BLaER1 treated with 17β-estradiol and CSF1 and Interleukin-3, amounts not matched to agents 10 nM and 100 nM (cell line): Measurements from ENCODE around the gene TUBB8B.
"Not testable (repeated sequence)": the region's sequence is repeated elsewhere in the genome, so short reads cannot be mapped to it uniquely, and the experiment has no call there.

Source experiments
- H3K27ac ChIP-seq, 11 experiments: shearing (Covaris generic); formaldehyde crosslinking; 2 replicates each; pipeline ENCODE4 v1.8.1; 2022
- H3K27me3 ChIP-seq, 11 experiments: shearing (Covaris generic); formaldehyde crosslinking; 2 replicates each; pipeline ENCODE4 v1.8.1; 2022
- H3K36me3 ChIP-seq, 11 experiments: shearing (Covaris generic); formaldehyde crosslinking; 2 replicates each; pipeline ENCODE4 v1.8.1; 2022
- H3K4me1 ChIP-seq, 10 experiments: shearing (Covaris generic); formaldehyde crosslinking; 2 replicates each; pipeline ENCODE4 v1.8.1; 2022
- H3K4me2 ChIP-seq, 11 experiments: shearing (Covaris generic); formaldehyde crosslinking; 2 replicates each; pipeline ENCODE4 v1.8.1; 2022
- H3K4me3 ChIP-seq, 10 experiments: shearing (Covaris generic); formaldehyde crosslinking; 2 replicates each; pipeline ENCODE4 v1.8.1; 2022
- H3K9ac ChIP-seq, 11 experiments: shearing (Covaris generic); formaldehyde crosslinking; 2 replicates each; pipeline ENCODE4 v1.8.1; 2022
- H3K9me3 ChIP-seq, 11 experiments: shearing (Covaris generic); formaldehyde crosslinking; replicated peaks in 1 of 11; 2 replicates each; pipeline ENCODE4 v1.8.1; 2022
- H4K20me1 ChIP-seq, 11 experiments: shearing (Covaris generic); formaldehyde crosslinking; 2 replicates each; pipeline ENCODE4 v1.8.1; 2022

The TUBB8B gene

DNA sequence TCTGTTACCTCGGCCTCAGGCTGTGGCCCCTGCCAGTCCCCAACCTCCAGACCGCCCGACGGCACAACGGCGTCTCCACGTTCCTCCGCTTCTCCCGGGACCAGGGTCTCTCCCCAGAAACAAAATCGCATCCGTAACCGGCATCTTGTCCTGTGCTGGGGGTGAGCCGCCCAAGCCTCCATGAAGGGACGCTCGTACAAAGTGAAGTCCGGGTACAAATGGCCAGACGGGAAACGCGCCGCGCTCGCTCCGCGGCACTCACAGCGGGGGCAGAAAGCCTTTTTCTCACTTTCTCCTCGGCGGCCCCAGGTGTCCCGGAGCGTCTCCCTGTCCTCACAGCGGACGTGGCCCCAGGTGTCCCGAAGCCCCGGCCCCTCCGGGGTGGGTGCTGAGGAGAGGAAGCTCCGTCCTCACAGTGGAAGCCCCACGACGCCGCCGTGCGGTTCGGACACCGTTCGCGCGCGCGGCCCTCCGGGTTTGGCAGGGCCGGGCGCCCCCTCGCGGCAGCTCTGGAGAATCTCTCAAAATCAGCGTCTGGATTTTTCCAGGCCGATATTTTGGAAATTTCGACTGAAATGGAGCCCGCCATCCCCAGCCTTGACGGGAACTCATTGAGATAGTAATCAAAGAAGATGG lies 26.2 kb upstream of the TUBB8B start:
- H3K4me2 ChIP-seq, H3K9ac ChIP-seq, H4K20me1 ChIP-seq, H3K4me1 ChIP-seq, H3K36me3 ChIP-seq, H3K27me3 ChIP-seq, H3K27ac ChIP-seq: not testable (repeated sequence)
- H3K9me3 ChIP-seq, result peaks cover 2 to 18% (median 7%) of the 10 kb centered on the region in 11 experiments; a peak in 13 of 22 replicates
- peak overlapping the region in 1 of 10 experiments; percentile 43; a peak in 2 of 20 replicates for H3K4me3 ChIP-seq

DNA sequence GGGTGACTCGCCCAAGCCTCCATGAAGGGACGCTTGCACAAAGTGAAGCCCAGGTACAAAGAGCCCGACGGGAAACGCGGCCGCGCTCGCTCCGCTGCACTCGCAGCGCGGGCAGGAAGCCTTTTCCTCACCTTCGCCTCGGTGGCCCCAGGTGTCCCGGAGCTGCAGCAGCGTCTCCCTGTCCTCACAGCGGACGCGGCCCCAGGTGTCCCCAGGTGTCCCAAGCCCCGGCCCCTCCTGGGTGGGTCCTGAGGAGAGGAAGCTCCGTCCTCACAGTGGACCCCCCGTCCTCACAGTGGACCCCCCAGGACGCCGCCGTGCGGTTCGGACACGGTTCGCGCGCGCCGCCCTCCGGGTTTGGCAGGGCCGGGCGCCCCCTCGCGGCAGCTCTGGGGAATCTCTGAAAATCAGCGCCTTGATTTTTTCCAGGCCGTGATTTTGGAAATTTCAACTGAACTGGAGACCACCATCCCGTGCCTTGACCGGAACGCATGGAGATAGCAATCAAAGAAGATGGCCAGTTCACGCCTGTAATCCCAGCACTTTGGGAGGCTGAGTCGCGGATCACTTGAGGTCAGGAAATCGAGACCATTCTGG lies 23.9 kb upstream of the TUBB8B start:
- not testable (repeated sequence) for H3K4me3 ChIP-seq, H3K9ac ChIP-seq
- peaks cover 2 to 18% (median 7%) of the 10 kb centered on the region in 11 experiments; a peak in 13 of 22 replicates for H3K9me3 ChIP-seq

DNA sequence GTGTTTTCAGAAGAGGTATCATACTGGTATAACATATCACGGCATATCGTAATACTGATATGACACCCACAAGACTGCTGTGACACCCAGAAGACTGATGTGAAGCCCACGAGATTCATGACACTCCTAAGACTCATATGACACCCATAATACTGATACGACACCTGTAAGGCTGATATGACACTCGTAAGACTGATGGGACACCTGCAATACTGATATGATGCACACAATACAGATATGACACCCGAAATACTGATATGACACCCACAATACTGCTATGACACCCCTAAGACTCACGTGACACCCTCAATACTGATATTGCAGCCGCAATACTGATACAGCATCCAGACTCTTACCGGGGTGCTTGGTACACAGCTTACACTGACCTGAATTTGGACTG lies 18.3 kb upstream of the TUBB8B start:
- H3K9me3 ChIP-seq, H4K20me1 ChIP-seq, H3K36me3 ChIP-seq, H3K4me1 ChIP-seq, H3K4me3 ChIP-seq, H3K9ac ChIP-seq, H3K27ac ChIP-seq, H3K4me2 ChIP-seq, H3K27me3 ChIP-seq: not testable (repeated sequence)

More for the DNA sequence above, 23.9 kb upstream of the TUBB8B start:
- H3K4me1 ChIP-seq, H3K27me3 ChIP-seq, H3K4me2 ChIP-seq, H3K27ac ChIP-seq, H3K36me3 ChIP-seq, H4K20me1 ChIP-seq: not testable (repeated sequence)

DNA sequence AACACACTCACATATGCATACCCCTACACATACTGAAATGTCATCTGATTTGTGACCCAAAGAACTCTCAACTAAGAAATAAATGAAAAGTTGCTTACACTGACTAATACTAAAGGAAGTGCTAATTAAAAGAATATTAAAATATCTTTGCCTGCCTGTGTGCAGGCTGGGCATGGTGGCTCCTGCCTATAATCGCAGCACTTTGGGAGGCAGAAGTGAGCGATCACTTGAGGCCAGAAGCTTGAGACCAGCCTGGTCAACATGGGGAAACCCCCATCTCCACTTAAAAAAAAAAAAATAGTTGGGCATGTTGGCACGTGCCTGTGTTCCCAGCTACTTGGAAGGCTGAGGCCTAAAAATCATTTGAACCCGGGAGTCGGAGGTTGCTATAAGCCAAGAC lies 14.9 kb upstream of the TUBB8B start:
- not testable (repeated sequence) for H4K20me1 ChIP-seq, H3K9ac ChIP-seq, H3K4me2 ChIP-seq, H3K9me3 ChIP-seq, H3K36me3 ChIP-seq, H3K27me3 ChIP-seq, H3K4me3 ChIP-seq, H3K27ac ChIP-seq, H3K4me1 ChIP-seq

DNA sequence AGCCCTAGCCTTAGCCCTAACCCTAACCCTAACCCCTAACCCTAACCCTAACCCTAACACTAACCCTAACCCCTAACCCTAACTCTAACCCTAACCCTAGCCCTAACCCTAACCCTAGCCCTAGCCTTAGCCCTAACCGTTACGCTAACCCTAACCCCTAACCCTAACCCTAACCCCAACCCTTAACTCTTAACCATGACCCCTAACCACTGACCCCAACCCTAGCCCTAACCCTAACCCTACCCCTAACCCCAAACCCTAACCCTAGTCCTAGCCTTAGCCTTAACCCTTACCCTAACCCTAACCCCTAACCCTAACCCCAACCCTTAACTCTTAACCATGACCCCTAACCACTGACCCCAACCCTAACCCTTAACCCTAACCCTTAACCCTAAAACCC lies 14.2 kb upstream of the TUBB8B start:
- not testable (repeated sequence) for H3K9me3 ChIP-seq, H3K4me2 ChIP-seq, H3K4me1 ChIP-seq, H3K27ac ChIP-seq, H3K4me3 ChIP-seq, H3K36me3 ChIP-seq, H3K27me3 ChIP-seq, H3K9ac ChIP-seq, H4K20me1 ChIP-seq

DNA sequence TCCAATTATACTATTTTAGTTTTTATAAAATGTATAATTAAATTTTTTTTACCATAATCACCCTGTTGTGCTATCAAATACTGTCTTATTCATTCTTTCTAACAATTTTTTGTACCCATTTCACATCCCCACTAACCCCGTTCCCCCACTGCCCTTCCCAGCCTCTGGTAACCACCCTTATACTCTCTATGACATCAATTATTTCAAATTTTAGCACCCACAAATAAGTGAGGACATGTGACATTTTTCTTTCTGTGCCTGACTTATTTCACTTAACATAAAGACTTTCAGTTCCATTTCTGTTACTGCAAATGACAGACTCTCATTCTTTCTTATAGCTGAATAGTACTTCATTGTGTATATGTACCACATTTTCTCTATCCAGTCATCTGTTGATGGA lies 5.0 kb upstream of the TUBB8B start:
- not testable (repeated sequence) for H3K4me1 ChIP-seq, H4K20me1 ChIP-seq, H3K36me3 ChIP-seq, H3K27me3 ChIP-seq, H3K4me2 ChIP-seq, H3K9me3 ChIP-seq, H3K4me3 ChIP-seq, H3K27ac ChIP-seq, H3K9ac ChIP-seq

DNA sequence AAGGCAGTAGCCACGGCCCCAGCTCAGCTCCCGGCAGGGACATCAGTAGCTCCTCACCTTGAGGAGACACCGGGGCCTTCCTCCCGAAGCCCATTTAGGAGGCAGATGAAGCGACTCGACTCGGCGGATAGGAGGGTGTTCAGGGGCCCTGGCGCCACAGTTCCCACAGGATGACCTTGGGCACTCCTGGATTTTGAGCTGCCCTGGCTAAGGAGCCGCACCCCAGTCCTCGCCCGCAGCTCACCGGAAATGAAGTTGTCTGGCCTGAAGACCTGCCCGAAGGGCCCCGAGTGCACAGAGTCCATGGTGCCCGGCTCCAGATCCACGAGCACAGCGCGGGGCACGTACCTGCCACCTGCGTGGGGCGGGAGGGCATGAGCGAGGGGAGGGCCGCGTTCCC lies 719 bp downstream of the TUBB8B start:
- not testable (repeated sequence) for H3K27me3 ChIP-seq, H3K4me1 ChIP-seq, H3K9me3 ChIP-seq, H3K9ac ChIP-seq, H3K4me3 ChIP-seq, H3K36me3 ChIP-seq, H4K20me1 ChIP-seq, H3K4me2 ChIP-seq, H3K27ac ChIP-seq

DNA sequence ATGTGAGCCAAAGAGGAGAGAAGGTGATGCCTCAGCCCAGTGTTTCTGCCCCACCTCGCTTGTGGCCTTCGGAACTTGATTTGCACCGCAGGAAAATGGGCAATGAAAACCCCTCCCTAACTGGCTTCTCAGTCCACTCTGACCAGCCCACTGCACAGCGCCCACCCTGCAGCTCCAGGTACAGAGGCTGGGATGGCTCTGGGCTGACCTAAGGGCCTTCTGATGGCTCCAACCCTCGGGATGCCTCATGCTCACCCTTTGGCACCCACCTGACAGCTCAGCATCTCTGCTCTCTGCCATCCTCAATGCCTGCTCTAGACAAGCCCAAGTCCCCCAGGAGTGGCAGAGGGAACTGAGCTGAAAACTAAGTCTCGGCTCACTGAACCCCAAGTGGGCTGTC lies 36.2 kb downstream of the TUBB8B start:
- H3K36me3 ChIP-seq, H3K27me3 ChIP-seq, H3K4me1 ChIP-seq, H3K4me2 ChIP-seq, H3K27ac ChIP-seq, H3K4me3 ChIP-seq, H3K9me3 ChIP-seq, H4K20me1 ChIP-seq, H3K9ac ChIP-seq: not testable (repeated sequence)

DNA sequence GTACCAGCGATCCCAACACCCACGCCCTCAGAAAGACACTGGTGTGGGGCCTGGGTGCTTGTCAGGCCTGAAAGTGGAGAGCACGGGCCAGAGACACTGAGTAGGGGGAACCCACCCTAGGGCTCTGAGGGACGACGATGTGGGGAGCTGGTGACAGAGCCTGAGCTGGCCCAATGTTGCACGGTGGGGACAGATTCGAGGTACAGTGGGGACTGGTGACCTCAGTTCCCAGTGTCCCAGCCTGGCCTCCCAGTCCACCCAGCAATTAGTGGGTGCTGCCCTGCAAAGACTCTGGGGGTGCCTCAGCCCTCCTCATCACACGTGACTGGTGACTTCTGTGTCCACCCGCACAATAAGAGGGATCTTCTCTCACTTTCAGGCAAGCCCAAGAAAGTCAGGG lies 36.6 kb downstream of the TUBB8B start:
- H3K36me3 ChIP-seq, H3K4me2 ChIP-seq, H3K27me3 ChIP-seq, H3K27ac ChIP-seq, H3K4me3 ChIP-seq, H4K20me1 ChIP-seq, H3K9me3 ChIP-seq, H3K4me1 ChIP-seq, H3K9ac ChIP-seq: not testable (repeated sequence)

DNA sequence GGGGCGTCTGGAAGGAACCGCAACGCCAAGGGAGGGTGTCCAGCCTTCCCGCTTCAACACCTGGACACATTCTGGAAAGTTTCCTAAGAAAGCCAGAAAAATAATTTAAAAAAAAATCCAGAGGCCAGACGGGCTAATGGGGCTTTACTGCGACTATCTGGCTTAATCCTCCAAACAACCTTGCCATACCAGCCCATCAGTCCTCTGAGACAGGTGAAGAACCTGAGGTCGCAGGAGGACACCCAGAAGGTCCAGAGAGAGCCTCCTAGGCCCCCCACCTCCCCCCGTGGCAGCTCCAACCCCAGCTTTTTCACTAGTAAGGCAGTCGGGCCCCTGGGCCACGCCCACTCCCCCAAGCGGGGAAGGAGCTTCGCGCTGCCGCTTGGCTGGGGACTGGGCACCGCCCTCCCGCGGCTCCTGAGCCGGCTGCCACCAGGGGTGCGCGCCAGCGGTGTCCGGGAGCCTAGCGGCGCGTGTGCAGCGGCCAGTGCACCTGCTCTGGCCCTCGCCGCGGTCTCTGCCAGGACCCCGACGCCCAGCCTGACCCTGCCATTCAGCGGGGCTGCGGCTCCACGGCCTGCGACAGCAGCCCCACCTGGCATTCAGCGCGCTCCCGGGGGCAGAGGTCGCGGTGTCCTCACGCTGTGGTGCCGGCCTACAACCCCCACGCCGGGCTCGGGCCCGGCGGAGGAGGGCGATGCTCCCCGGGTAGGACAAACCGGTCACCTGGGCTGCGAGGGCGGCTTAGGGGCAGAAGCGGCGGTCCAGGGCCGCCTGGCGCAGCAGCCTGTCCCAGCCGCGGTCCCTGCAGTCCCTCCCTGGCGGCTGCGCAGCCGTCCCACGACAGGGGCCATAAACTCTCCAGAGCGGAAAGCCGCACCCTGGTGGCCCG lies 37.8 kb downstream of the TUBB8B start:
- H3K27ac ChIP-seq, H3K9ac ChIP-seq, H3K27me3 ChIP-seq, H3K36me3 ChIP-seq, H3K4me3 ChIP-seq, H3K9me3 ChIP-seq, H4K20me1 ChIP-seq, H3K4me1 ChIP-seq, H3K4me2 ChIP-seq: not testable (repeated sequence)

DNA sequence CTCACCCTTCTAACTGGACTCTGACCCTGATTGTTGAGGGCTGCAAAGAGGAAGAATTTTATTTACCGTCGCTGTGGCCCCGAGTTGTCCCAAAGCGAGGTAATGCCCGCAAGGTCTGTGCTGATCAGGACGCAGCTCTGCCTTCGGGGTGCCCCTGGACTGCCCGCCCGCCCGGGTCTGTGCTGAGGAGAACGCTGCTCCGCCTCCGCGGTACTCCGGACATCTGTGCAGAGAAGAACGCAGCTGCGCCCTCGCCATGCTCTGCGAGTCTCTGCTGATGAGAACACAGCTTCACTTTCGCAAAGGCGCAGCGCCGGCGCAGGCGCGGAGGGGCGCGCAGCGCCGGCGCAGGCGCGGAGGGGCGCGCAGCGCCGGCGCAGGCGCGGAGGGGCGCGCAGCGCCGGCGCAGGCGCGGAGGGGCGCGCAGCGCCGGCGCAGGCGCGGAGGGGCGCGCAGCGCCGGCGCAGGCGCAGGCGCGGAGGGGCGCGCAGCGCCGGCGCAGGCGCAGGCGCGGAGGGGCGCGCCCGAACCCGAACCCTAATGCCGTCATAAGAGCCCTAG lies 38.7 kb downstream of the TUBB8B start:
- H3K4me1 ChIP-seq, H3K27me3 ChIP-seq, H3K36me3 ChIP-seq, H3K9ac ChIP-seq, H3K4me2 ChIP-seq, H3K9me3 ChIP-seq, H3K4me3 ChIP-seq, H4K20me1 ChIP-seq, H3K27ac ChIP-seq: not testable (repeated sequence)

DNA sequence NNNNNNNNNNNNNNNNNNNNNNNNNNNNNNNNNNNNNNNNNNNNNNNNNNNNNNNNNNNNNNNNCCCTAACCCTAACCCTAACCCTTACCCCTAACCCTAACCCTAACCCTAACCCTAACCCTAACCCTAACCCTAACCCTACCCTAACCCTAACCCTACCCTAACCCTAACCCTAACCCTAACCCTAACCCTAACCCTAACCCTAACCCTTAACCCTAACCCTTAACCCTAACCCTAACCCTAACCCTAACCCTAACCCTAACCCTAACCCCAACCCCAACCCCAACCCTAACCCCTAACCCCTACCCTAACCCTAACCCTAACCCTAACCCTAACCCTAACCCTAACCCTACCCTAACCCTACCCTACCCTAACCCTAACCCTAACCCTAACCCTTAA lies 39.5 kb downstream of the TUBB8B start:
- not testable (repeated sequence) for H3K36me3 ChIP-seq, H3K27ac ChIP-seq, H3K9me3 ChIP-seq, H3K9ac ChIP-seq, H3K27me3 ChIP-seq, H4K20me1 ChIP-seq, H3K4me3 ChIP-seq, H3K4me1 ChIP-seq, H3K4me2 ChIP-seq
